ENCODE measurements around the gene PHKG1.
"Not testable (repeated sequence)": the region's sequence is repeated elsewhere in the genome, so short reads cannot be mapped to it uniquely, and the experiment has no call there.

The PHKG1 gene
- total RNA-seq = 8.1 to 15.7 (median 10.4) reads per million in 4 donors

DNA sequence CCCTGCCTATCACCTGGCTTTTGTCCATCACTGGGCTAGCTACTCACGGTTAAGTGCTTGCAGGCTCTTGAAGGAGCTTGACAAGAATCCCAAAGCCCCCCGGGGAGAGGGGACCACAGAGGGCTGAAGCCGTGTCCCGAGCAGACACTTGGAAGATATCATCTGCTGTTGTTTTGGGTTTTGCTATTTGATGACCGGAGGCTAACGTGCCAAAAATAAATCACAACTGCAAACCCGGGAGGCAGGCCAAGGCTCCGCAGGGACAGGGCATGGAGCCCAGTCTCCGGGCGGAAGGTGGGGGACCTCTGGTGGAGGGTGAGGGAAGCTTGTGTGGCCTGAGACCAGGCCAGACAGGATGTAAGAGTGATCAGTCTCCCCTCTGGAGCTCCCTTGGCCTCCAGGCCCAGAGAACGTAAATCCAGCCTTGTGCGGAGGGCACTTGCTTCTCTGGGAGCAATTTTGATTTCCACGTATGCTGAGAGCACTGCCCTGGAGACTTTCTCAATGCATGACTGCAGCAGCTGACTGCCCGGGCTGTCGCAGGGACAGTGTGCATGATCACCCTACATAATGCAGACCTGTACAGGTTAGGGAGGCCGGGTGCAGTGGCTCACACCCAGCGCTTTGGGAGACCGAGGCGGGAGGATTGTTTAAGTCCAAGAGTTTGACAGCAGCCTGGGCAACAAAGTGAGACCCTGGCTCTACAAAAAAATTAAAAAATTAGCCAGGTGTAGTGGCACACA is at the start of gene PHKG1:
Gene PHKG1 (minus strand): TSS at position 164 of the 743 bp plus-strand sequence. CDS start 4,011 bp downstream, outside the sequence.
- no peak for DNase-seq

DNA sequence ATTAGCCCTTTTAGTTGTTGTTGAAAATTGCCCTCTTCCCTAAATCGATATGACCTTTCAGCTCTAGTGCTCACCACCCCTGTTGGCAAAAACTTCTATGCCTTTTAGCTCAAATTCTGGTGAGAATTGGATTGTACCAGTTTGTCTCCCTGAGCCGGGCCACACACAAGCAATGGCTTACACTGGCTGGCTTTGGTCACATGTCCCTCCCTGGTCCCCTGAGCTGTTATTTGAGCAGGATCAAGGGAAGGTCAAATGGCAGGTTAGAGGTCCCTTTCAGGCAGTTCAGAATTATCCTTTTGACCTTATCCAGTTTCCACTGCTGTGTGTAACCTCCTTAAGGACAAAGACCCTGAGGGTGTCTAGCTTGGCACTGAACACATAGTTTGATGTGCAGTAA is 38.3 kb upstream of the PHKG1 start:
- DNase-seq = not testable (repeated sequence)

DNA sequence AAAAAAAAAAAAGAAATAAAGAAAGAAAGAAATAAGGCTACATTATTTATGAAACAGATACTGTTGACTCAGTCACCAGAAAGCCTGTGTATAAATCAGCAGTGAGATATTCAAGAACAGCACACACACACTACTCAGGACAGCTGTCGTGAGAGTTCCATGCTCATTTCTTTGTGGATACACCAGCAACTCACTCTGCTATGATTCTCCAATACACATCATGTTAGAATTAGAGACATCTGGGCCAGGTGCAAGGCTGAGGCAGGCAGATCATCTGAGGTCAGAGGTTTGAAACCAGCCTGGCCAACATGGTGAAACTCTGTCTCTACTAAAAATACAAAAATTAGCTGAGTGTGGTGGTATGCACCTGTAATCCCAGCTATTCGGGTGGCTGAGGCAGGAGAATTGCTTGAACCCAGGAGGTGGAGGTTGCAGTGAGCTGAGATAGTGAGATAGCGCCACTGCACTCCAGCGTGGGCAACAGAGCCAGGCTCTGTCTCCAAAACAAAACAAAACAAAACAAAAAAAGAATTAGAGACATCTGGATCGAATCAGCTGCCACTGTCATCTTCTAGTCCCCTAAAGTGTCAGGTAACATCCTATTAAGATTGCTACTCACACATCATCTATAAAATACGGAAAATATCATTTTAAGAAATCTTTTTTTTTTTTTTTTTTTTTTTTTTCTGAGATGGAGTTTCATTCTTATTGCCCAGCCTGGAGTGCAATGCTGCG is 34.7 kb upstream of the PHKG1 start:
- no peak for DNase-seq

- no peak for DNase-seq
These were observed 33.1 kb upstream of the PHKG1 start for GRCh38 chr7:56125831-56126230.

DNA sequence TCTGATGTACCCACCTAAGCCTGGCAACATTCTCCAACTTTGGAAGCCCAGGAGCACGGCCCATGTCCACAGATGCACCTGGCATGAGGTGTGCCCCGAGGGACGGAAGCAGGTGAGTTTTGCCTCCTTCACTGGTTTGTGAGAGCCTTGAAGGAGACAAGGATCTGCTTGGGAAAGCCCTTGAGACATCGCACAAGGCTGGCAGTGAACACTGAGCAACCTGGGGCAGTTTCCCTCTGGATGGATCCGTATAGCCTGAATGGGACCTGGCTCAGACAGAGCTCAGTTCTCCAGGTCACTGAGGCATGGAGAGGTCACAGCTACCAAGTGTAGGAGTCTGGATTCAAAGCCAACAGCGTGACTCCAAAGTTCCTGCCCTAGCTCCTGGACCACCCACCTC is 32.2 kb upstream of the PHKG1 start:
- no peak for DNase-seq

DNA sequence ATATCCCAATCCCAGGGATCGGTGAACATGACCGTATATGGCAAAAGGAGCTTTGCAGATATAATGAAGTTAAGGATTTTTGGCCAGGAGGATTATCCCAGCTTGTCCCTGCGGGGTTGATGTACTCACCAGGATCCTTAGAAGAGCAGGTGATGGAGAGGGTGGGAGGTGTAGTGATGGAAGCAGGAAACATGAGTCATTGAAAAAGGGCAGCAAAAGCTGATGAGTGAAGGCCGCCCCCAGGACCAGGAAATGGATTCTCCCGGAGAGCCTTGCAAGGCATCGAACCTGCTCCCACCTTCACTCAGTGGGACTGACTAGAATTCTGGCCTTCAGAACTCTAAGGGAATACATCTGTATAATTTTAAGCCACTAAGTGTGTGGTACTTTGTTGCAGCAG is 28.7 kb upstream of the PHKG1 start:
- DNase-seq = no peak

DNA sequence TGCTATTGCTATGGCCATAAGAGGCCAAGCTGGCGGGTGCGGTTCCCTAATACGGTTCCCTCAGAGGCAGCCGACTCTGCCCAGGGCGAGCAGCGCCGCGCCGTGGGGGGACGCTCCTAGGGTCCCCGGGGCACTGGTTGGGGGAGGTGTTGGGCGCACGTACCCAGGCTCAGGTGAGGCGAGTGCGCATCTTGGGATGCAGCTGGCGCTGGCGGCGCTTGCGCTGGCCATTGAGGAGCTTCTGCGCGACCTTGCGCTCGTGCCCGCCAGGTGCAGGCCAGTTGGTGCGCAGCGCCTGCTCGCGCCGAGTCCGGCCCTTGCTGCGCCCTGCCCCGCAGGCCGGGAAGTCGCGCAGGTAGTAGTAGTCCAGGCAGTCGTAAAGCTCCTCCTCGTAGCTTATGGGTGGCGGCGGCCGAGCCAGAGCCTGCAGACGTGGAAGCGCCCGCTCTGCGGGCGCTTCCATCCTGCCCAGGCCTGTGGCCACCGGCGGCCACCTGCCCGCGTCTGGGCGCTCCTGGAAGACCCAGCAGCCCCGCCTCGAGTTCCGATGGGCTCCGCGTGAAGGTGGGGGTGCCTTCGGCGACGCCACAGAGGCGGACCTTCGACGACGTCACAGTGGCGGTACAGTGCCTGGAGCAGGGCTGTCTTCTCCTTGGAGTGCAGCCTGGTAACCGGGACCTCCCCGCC is 23.2 kb upstream of the PHKG1 start, which contains the start of gene NUPR2:
Gene NUPR2 (minus strand): TSS at position 566 of the 687 bp plus-strand sequence. CDS start 103 bp downstream, at position 463.
- DNase-seq = no peak

DNA sequence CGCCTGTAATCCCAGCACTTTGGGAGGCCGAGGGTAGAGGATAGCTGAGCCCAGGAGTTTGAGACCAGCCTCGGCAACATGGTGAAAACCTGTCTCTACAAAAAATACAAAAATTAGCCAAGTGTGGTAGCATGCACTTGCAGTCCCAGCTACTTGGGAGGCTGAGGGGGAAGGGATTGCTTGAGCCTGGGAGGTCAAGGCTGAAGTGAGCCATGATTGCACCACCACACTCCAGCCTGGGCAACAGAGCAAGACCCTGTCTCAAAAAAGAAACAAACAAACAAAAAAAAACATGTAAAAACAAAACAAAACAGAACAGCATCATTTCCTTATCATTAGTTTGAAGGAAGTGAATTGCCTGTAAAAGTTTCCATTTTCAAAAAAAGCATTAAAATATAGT is 19.5 kb upstream of the PHKG1 start:
- not testable (repeated sequence) for DNase-seq

DNA sequence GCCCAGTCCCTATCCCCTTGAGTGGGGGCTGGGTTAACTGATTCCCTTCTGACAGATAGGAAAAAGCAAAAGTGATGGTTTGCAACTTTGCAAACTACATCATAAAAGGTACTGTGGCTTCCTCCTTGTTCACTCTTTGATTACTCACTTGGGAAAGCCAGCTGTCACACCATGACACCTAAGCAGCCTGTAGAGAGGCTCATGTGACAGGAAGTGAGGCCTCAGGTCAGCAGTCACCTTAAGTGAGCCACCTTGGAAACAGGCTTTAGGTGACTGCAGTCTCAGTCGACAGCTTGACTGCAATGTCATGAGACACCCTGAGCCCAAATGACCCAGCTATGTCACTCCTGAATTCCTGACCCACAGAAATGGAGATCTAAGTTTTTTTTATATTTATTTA is 17.9 kb upstream of the PHKG1 start:
- DNase-seq = no peak

DNA sequence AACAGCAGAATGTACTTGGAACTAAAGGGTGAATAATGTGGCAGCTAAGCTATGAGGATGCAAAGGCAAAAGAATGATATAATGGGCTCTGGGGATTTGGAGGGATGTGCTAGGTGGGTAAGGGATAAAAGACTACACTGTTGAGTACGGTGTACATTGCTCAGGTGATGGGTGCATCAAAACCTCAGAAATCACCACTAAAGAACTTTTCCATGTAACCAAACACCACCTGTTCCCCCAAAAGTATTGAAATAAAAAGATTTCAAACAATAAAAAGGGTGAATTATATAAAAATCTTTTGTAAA is 15.2 kb upstream of the PHKG1 start:
- no peak for DNase-seq

GRCh38 chr7:56106108-56107073 is 13.6 kb upstream of the PHKG1 start, which contains the start of gene CHCHD2:
Gene CHCHD2, minus strand, starts transcription at chr7:56106476. Its CDS starts 63 bp downstream, at chr7:56106413.
- peak; percentile 88 to 99 (median 90) for DNase-seq

DNA sequence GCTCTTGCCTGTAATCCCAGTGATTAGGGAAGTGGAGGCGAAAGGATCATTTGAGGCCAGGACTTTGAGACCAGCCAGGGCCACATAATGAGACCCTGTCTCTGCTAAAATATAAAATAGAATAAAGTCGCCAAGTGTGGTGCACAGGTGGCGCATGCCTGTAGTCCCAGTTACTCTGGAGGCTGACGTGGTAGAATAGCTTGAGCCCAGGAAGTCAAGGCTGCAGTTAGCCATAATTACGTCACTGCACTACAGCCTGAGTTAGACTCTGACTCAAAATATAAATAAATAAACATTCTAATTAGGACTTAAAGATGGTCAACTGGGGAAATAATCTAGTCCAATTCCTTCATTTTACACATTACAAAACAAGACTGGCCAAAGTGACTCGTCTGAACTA is 12.8 kb upstream of the PHKG1 start:
- DNase-seq = peak in 3 of 5 donors; percentile 24 to 64 (median 29)

- not testable (repeated sequence) for DNase-seq
These were observed 11.4 kb upstream of the PHKG1 start for GRCh38 chr7:56104138-56104537.

DNA sequence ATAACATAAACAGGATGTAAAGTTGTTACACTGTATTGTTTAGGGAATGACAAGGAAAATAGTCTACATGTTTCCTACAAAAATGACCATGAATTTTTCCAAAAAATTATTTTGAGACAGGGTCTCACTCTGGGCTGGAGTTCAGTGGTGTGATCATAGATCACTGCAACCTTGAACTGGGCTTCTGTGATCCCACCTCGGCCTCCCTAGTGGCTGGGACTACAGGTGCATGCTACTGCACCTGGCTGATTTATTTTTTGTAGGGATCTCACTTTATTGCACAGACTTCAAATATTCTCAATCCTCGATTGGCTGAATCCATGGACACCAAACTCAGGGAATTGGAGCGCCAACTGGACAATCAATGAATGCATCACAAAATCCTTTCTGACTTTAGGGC is 6.9 kb upstream of the PHKG1 start:
- no peak for DNase-seq

DNA sequence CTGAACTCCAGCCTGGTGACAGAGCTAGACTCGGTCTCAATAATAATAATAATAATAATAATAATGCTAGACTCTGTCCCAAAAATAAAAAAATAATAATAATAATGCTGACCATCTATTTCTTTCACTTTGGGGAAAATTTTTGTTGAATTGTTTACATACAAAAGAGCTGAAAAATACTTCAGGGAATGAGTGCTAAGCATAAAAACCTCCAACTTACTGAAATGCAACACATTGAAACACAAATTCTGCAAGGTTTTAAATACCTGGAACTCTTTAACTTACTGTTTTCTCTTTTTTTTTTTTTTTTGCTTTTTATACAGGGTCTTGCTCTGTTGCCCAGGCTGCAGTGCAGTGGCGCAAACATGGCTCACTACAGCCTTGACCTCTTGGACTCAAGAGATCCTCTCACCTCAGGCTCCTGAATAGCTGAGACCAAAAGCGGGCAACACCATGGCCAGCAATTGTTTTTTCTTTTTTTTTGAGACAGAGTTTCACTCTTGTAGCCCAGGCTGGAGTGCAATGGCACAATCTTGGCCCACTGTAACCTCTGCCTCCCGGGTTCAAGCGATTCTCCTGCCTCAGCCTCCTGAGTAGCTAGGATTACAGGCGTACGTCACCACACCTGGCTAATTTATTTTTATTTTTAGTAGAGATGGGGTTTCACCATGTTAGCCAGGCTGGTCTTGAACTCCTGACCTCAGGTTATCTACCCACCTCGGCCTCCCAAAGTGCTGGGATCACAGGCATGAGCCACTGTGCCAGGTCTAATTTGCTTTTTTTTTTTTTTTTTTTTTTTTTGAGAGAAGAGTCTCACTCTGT is 5.6 kb upstream of the PHKG1 start:
- not testable (repeated sequence) for DNase-seq

- no peak for DNase-seq
These were observed 4.9 kb upstream of the PHKG1 start for GRCh38 chr7:56097700-56098099.

DNA sequence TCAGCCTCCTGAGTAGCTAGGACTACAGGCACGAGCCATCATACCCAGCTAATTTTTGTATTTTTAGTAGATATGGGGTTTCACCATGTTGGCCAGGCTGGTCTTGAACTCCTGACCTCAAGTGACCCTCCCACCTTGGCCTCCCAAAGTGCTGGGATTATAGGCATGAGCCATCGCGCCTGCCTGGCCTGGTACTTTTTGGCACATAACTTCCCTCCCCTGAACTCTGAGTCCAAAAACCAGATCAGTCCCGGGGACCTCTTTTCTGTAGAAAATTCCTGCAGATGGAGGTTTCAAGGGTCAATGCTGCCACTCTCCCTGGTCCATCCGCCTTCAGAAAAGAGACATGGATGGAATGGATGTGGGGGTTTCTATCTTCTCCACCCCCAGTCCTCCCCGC is 364 bp downstream of the PHKG1 start:
- not testable (repeated sequence) for DNase-seq

GRCh38 chr7:56091591-56091990 is 1.2 kb downstream of the PHKG1 start:
- no peak for DNase-seq

DNA sequence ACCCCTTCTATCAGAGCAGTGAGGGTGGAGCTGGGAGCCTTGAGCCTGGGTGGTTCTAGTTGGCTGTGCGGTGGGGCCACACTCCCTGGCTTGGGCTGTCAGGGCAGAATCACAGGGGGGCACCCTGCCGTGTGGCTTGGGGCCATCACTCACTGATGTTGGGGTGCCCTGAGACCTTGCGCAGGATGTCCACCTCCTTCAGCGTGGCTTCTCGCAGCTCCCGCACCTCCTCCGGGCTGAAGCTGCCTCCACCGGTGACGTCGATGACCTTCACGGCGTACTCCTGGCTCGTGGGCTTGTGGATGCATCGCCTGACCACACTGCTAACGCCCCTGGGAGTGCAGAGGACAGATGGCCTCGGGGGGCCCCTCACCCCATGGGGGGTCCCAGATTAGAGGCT is 5.3 kb downstream of the PHKG1 start:
- DNase-seq = no peak

DNA sequence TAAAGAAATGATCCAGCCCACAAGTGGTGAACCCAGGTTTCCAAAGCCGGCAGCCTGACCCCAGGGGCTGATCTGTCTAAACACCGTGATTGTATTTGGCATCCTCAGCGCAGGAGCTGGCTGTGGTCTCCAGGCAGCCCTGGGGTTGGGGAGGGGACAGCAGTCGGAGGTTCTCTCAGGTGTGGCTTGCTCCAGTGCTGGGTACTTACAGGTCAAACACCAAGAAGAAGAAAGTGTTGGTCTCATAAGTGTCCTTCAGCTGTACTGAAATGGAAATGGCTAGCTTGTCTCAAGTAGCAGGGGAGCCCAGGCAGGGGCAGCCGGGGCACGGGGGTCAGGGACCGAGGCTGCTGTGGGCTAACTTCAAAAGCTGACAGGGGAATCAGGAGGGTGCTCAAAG is 6.0 kb downstream of the PHKG1 start:
- DNase-seq = no peak

DNA sequence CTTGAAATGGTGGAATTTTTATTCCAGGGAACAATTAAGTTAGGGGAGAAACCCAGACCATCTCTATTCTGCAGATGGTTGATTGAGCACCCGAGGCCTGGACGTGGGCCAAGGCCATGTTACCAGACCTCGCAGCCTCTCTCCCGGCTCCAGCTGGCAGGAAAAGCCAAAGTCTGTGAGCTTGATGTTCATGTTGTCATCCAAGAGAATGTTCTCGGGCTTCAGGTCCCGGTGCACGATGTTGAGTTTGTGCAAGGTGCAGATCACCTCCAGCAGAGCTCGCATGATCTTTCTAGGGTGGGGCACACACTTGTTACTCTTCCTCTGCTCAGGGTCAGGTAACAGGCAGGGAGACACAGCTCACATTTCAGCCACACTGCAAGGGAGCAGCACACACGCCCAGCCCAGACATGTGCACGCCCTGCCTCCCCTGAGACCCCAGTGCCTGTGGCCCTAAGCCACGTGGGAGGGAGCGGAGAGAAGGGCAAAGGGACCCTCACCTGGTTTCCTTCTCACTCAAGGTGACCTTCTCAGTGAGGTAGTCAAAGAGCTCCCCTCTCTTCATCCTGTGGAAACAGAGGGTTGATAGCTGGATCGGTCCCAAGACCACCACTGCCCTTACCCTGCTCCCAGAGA is 9.5 kb downstream of the PHKG1 start:
- no peak for DNase-seq

Measured in T-helper 1 cell (primary cell).